Stimulated activated CD8-positive, alpha-beta memory T cell treated with anti-CD3 and anti-CD28 coated beads, Interleukin-4, amount 100 ng/mL, for 24 hours (primary cell): ENCODE measurements around the gene LYRM4.

ENCODE experiments used
- DNase-seq: peaks from one replicate; pipeline ENCODE4 v3.0.0-alpha.2; 2020; ENCODE audit warnings: low read depth

LYRM4 gene

GRCh38 chr6:5205877-5206850 lies 54.6 kb downstream of the LYRM4 start:
- DNase-seq: no peak

- no peak for DNase-seq
These were observed 55.7 kb downstream of the LYRM4 start for GRCh38 chr6:5205035-5205507.

- DNase-seq: no peak
These were observed 56.4 kb downstream of the LYRM4 start for GRCh38 chr6:5204376-5204775.

GRCh38 chr6:5203546-5203945 lies 57.2 kb downstream of the LYRM4 start:
- DNase-seq: no peak

- DNase-seq: no peak
These were observed 57.8 kb downstream of the LYRM4 start for GRCh38 chr6:5202941-5203340.

GRCh38 chr6:5202206-5202605 lies 58.5 kb downstream of the LYRM4 start:
- DNase-seq: no peak

GRCh38 chr6:5201271-5201670 lies 59.5 kb downstream of the LYRM4 start:
- no peak for DNase-seq

GRCh38 chr6:5199702-5200101 lies 61.0 kb downstream of the LYRM4 start:
- DNase-seq: no peak

- DNase-seq: no peak
These were observed 61.5 kb downstream of the LYRM4 start for GRCh38 chr6:5199283-5199682.

GRCh38 chr6:5197084-5197483 lies 63.7 kb downstream of the LYRM4 start:
- no peak for DNase-seq

- no peak for DNase-seq
These were observed 68.5 kb downstream of the LYRM4 start for GRCh38 chr6:5192135-5192794.

GRCh38 chr6:5191722-5192121 lies 69.0 kb downstream of the LYRM4 start:
- no peak for DNase-seq

- no peak for DNase-seq
These were observed 69.5 kb downstream of the LYRM4 start for GRCh38 chr6:5191222-5191621.

- no peak for DNase-seq
These were observed 70.2 kb downstream of the LYRM4 start for GRCh38 chr6:5190507-5190906.

- DNase-seq: no peak
These were observed 72.1 kb downstream of the LYRM4 start for GRCh38 chr6:5188646-5189045.

GRCh38 chr6:5184878-5185277 lies 75.9 kb downstream of the LYRM4 start:
- no peak for DNase-seq

GRCh38 chr6:5184218-5184617 lies 76.5 kb downstream of the LYRM4 start:
- no peak for DNase-seq

- DNase-seq: no peak
These were observed 79.0 kb downstream of the LYRM4 start for GRCh38 chr6:5181510-5182317.

GRCh38 chr6:5180636-5181035 lies 80.1 kb downstream of the LYRM4 start:
- DNase-seq: no peak

- no peak for DNase-seq
These were observed 80.8 kb downstream of the LYRM4 start for GRCh38 chr6:5179917-5180316.

- DNase-seq: no peak
These were observed 81.9 kb downstream of the LYRM4 start for GRCh38 chr6:5178806-5179205.

GRCh38 chr6:5175635-5176034 lies 85.1 kb downstream of the LYRM4 start:
- no peak for DNase-seq
